HepG2 (cell line): Measurements from ENCODE around the gene HSD17B2. TPM values are rescaled to one million over a fixed set of nuclear protein-coding genes. Genes with fewer than 3 reads are reported as not detected.

Experiments used
- ELF3 ChIP-seq: IDR thresholded peaks from 2 replicates; pipeline ENCODE4 v1.6.1; 2016; ENCODE audit warnings: missing genetic modification reagents, missing compliant biosample characterization
- EP300 ChIP-seq, 3 experiments: sonication (generic) in 1 of 3; formaldehyde crosslinking in 1 of 3; IDR thresholded peaks; 2 replicates each; pipeline versions ENCODE4 v1.5.1 to v1.6.1; 2011 to 2020; ENCODE audit warnings: low read depth in 2 of 3, low read length in 2 of 3, borderline replicate concordance in 1 of 3, improper control_type of control experiment in 1 of 3, mild to moderate bottlenecking in 1 of 3, missing genetic modification reagents in 1 of 3, moderate library complexity in 1 of 3
- ETV5 ChIP-seq: IDR thresholded peaks from 2 replicates; pipeline ENCODE4 v1.6.1; 2018; ENCODE audit warnings: missing biosample characterization, missing genetic modification reagents, inconsistent platforms, borderline replicate concordance
- EZH2 ChIP-seq: conservative IDR thresholded peaks from 2 replicates; pipeline ENCODE4 v1.6.1; 2012; ENCODE audit warnings: mild to moderate bottlenecking, low read depth, low read length, moderate library complexity
- FOXA1 ChIP-seq, 2 experiments: fragments of 450-650 bp in 1 of 2; sonication (generic) in 1 of 2; formaldehyde crosslinking in 1 of 2; IDR thresholded peaks; 2 replicates each; pipeline versions ENCODE4 v1.4.0 to v1.6.1; 2016 to 2020; ENCODE audit warnings: missing genetic modification reagents in 1 of 2
- GATA4 ChIP-seq: sonication (generic); IDR thresholded peaks from 2 replicates; pipeline ENCODE4 v1.6.1; 2016; ENCODE audit warnings: antibody characterized with exemption, low read depth, borderline replicate concordance
- HOXD1 ChIP-seq: sonication (generic); formaldehyde crosslinking; IDR thresholded peaks from 2 replicates; pipeline ENCODE4 v1.5.0; 2020; ENCODE audit warnings: missing genetic modification reagents
- KLF11 ChIP-seq: IDR thresholded peaks from 2 replicates; pipeline ENCODE4 v1.6.1; 2016; ENCODE audit warnings: missing compliant biosample characterization
- MTF2 ChIP-seq: sonication (generic); formaldehyde crosslinking; IDR thresholded peaks from 2 replicates; pipeline ENCODE4 v1.5.0; 2020; ENCODE audit warnings: missing genetic modification reagents, borderline replicate concordance
- PCBP1 ChIP-seq: fragments of 200-400 bp; formaldehyde crosslinking; IDR thresholded peaks from 2 replicates; pipeline ENCODE4 v1.6.1; 2017; ENCODE audit warnings: mild to moderate bottlenecking, low read depth, low read length, borderline replicate concordance
- RAD51 ChIP-seq: fragments of 450-650 bp; IDR thresholded peaks from 2 replicates; pipeline ENCODE4 v1.6.1; 2016; ENCODE audit warnings: borderline replicate concordance
- RBM22 ChIP-seq: fragments of 200-400 bp; formaldehyde crosslinking; optimal IDR thresholded peaks from 2 replicates; pipeline ENCODE3; 2017; ENCODE audit warnings: mild to moderate bottlenecking, low read length, moderate library complexity
- SNRNP70 ChIP-seq: fragments of 200-400 bp; formaldehyde crosslinking; IDR thresholded peaks from 2 replicates; pipeline ENCODE4 v1.6.1; 2017; ENCODE audit warnings: mild to moderate bottlenecking, low read depth, low read length, moderate library complexity
- ZFP82 ChIP-seq: sonication (generic); formaldehyde crosslinking; IDR thresholded peaks from 2 replicates; pipeline ENCODE4 v1.5.1; 2020; ENCODE audit warnings: mild to moderate bottlenecking, missing genetic modification reagents, borderline replicate concordance
- ZFYVE20 ChIP-seq: sonication (generic); formaldehyde crosslinking; IDR thresholded peaks from 2 replicates; pipeline ENCODE4 v1.8.0; 2023; ENCODE audit warnings: low read depth, mild to moderate bottlenecking, moderate library complexity, missing genetic modification reagents, borderline replicate concordance
- ZNF136 ChIP-seq: sonication (generic); formaldehyde crosslinking; IDR thresholded peaks from 2 replicates; pipeline ENCODE4 v1.8.1; 2022; ENCODE audit warnings: low read depth, mild to moderate bottlenecking, moderate library complexity, missing genetic modification reagents
- ZNF20 ChIP-seq: sonication (generic); formaldehyde crosslinking; IDR thresholded peaks from 2 replicates; pipeline ENCODE4 v1.4.0; 2020; ENCODE audit warnings: mild to moderate bottlenecking, moderate library complexity, missing genetic modification reagents
- ZNF253 ChIP-seq: sonication (generic); formaldehyde crosslinking; IDR thresholded peaks from 2 replicates; pipeline ENCODE4 v1.8.0; 2022; ENCODE audit warnings: mild to moderate bottlenecking, missing genetic modification reagents, borderline replicate concordance
- ZNF383 ChIP-seq: sonication (generic); formaldehyde crosslinking; IDR thresholded peaks from 2 replicates; pipeline ENCODE4 v1.4.0; 2020; ENCODE audit warnings: missing genetic modification reagents, mild to moderate bottlenecking, borderline replicate concordance
- ZNF562 ChIP-seq: sonication (generic); formaldehyde crosslinking; IDR thresholded peaks from 2 replicates; pipeline ENCODE4 v1.8.0; 2022; ENCODE audit warnings: missing genetic modification reagents, borderline replicate concordance
- ZNF709 ChIP-seq: sonication (generic); formaldehyde crosslinking; IDR thresholded peaks from 2 replicates; pipeline ENCODE4 v1.5.0; 2020; ENCODE audit warnings: mild to moderate bottlenecking, missing genetic modification reagents
- ZNF775 ChIP-seq: sonication (generic); formaldehyde crosslinking; IDR thresholded peaks from 2 replicates; pipeline ENCODE4 v1.4.0; 2020; ENCODE audit warnings: missing genetic modification reagents, mild to moderate bottlenecking, moderate library complexity, borderline replicate concordance
- ZNF781 ChIP-seq: sonication (generic); formaldehyde crosslinking; IDR thresholded peaks from 2 replicates; pipeline ENCODE4 v1.5.1; 2020; ENCODE audit warnings: borderline replicate concordance, mild to moderate bottlenecking, missing genetic modification reagents; ENCODE audit errors: not compliant biosample characterization
- polyA plus RNA-seq, 8 experiments: library from polyadenylated mRNA; depleted of rRNA in 3 of 8; stranded (reverse) in 7 of 8; unstranded in 1 of 8; fragments of >200 nt; fragmentation: Illumina TruSeq in 4 of 8; extraction: Trizol in 4 of 8; gene quantifications; 2 replicates each; pipeline versions ENCODE4 v1.2.1 to v1.2.3, GENCODE V29; 2011 to 2016; ENCODE audit warnings: low read depth in 4 of 8, missing spikeins in 1 of 8, mixed read lengths in 1 of 8; ENCODE audit not compliant: insufficient read depth in 1 of 8
- total RNA-seq, 5 experiments: library from RNA; depleted of rRNA; stranded (reverse); fragments of >200 nt; fragmentation: Illumina TruSeq; extraction: Trizol; gene quantifications; 2 replicates each; pipeline ENCODE4 v1.2.3, GENCODE V29; 2016; ENCODE audit warnings: low read depth in 1 of 5
- TF ChIP-seq, protein P1 (sequence below): sonication (generic); formaldehyde crosslinking; IDR thresholded peaks from 2 replicates; pipeline ENCODE4 v1.8.0; 2023; ENCODE audit warnings: mild to moderate bottlenecking, missing genetic modification reagents
- TF ChIP-seq, protein P2 (sequence below): IDR thresholded peaks from 2 replicates; pipeline ENCODE4 v1.6.1; 2016
- TF ChIP-seq, protein P3 (sequence below): sonication (generic); formaldehyde crosslinking; IDR thresholded peaks from 2 replicates; pipeline ENCODE4 v1.5.0; 2020; ENCODE audit warnings: mild to moderate bottlenecking, missing genetic modification reagents

HSD17B2 gene
- total and polyA plus RNA-seq, 2 of the 13 experiments (the other 11 are each of a cell fraction or from before 2014, with no cell fraction given): 26.3 to 69.3 TPM

DNA sequence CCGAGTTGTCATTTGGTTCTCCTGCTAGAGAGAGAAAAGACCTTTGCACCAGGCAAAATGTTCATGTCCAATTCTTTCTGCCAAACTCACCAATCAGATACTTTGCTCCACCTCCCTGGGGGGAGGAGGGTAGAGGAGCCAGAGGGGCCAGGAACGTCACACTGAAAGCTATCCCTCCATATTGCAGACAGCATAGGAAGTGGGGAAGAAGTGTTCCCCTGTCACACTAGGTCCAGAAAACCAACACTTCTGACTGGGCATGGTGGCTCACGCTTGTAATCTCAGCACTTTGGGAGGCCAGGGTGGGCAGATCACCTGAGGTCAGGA, 9.5 kb downstream of the HSD17B2 start (continued):
- TF ChIP-seq, protein P1, sequence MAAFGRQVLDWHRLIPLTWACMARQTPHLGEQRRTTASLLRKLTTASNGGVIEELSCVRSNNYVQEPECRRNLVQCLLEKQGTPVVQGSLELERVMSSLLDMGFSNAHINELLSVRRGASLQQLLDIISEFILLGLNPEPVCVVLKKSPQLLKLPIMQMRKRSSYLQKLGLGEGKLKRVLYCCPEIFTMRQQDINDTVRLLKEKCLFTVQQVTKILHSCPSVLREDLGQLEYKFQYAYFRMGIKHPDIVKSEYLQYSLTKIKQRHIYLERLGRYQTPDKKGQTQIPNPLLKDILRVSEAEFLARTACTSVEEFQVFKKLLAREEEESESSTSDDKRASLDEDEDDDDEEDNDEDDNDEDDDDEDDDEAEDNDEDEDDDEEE (CRISPR knock-in tag): no peak
- TF ChIP-seq KLF11 (CRISPR knock-in tag) (no peak), ZNF709 (CRISPR knock-in tag) (no peak), ZNF383 (CRISPR knock-in tag) (no peak), MTF2 (CRISPR knock-in tag) (no peak), FOXA1 (IDR thresholded peaks at IDR 0.05) (no peak), FOXA1 (CRISPR knock-in tag; IDR thresholded peaks at IDR 0.05) (no peak), ZNF136 (CRISPR knock-in tag) (no peak), ZNF562 (no peak), RBM22 (no peak), ZNF253 (CRISPR knock-in tag) (no peak), EZH2 (no peak), HOXD1 (no peak), ZNF20 (CRISPR knock-in tag) (no peak), ZNF781 (CRISPR knock-in tag) (no peak), EP300 (IDR thresholded peaks at IDR 0.05; ENCODE audit: low read depth in 2 of 2, low read length in 2 of 2) (no peak), EP300 (CRISPR knock-in tag; IDR thresholded peaks at IDR 0.05; ENCODE audit: borderline replicate concordance) (no peak), PCBP1 (no peak), ZFYVE20 (no peak), RAD51 (no peak), GATA4 (no peak), SNRNP70 (no peak), ETV5 (CRISPR knock-in tag) (no peak; the same call in 1 of the 2 replicates), ZFP82 (CRISPR knock-in tag) (no peak), ZNF775 (no peak), ELF3 (CRISPR knock-in tag) (no peak)
- TF ChIP-seq, protein P2, sequence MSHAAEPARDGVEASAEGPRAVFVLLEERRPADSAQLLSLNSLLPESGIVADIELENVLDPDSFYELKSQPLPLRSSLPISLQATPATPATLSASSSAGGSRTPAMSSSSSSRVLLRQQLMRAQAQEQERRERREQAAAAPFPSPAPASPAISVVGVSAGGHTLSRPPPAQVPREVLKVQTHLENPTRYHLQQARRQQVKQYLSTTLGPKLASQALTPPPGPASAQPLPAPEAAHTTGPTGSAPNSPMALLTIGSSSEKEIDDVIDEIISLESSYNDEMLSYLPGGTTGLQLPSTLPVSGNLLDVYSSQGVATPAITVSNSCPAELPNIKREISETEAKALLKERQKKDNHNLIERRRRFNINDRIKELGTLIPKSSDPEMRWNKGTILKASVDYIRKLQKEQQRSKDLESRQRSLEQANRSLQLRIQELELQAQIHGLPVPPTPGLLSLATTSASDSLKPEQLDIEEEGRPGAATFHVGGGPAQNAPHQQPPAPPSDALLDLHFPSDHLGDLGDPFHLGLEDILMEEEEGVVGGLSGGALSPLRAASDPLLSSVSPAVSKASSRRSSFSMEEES (CRISPR knock-in tag): no peak
- TF ChIP-seq, protein P3, sequence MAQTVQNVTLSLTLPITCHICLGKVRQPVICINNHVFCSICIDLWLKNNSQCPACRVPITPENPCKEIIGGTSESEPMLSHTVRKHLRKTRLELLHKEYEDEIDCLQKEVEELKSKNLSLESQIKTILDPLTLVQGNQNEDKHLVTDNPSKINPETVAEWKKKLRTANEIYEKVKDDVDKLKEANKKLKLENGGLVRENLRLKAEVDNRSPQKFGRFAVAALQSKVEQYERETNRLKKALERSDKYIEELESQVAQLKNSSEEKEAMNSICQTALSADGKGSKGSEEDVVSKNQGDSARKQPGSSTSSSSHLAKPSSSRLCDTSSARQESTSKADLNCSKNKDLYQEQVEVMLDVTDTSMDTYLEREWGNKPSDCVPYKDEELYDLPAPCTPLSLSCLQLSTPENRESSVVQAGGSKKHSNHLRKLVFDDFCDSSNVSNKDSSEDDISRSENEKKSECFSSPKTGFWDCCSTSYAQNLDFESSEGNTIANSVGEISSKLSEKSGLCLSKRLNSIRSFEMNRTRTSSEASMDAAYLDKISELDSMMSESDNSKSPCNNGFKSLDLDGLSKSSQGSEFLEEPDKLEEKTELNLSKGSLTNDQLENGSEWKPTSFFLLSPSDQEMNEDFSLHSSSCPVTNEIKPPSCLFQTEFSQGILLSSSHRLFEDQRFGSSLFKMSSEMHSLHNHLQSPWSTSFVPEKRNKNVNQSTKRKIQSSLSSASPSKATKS (CRISPR knock-in tag): no peak
